CD4-positive, alpha-beta T cell treated with Interleukin-15 for 4 hours (primary cell): ENCODE data around the gene KCNC3.
A peak's percentile ranks its signal among the peaks of the same experiment; 100 is the strongest.

Experiments
- DNase-seq: peaks from one replicate; pipeline ENCODE4 v3.0.0-alpha.2; 2020; ENCODE audit warnings: low spot score

KCNC3 gene

DNA sequence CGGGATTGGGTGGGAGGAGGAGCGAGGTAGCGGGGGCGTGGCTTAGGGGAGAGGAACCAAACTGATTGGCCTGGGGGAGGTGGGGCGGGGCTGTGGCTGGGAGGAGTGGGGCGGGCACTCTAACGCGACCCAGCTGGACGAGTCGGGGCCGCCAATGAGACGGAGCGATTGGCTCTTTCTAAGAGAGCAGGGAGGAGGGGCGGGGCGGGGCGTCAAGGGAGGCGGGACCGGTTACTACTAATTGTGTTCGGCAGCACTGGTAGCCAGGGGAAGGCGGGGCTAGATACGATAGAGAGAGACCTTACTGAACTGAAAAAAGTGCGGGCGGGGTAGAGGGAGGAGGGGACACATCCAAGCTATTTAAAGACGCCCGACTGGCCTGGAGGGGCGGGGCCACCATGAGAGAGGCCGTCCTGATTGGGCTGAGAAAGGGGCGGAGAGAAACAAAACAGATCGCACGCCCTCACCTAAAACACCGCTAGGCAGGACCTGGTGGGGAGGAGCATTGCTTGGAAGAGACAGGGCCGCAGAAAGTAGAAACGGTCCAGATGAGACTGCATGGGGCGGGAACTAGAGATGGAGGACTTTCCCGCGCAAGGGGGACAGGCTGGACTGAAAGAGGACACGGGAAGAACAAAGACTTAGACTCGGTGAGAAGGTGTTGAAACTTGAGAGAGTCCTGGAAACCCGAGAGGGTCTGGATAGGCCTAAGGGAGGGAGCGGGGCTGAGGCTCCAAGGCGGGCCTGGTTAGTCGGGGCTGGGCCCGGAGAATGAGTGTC, at the start of gene KCNC3:
TSS of gene KCNC3 (minus strand) at position 232 of the 780 bp plus-strand sequence. CDS start 295 bp downstream, outside the sequence.
- peak; percentile 89 for DNase-seq

- DNase-seq, result no peak
Observed at GRCh38 chr19:50378863-50379236, 49.7 kb upstream of the KCNC3 start.

DNA sequence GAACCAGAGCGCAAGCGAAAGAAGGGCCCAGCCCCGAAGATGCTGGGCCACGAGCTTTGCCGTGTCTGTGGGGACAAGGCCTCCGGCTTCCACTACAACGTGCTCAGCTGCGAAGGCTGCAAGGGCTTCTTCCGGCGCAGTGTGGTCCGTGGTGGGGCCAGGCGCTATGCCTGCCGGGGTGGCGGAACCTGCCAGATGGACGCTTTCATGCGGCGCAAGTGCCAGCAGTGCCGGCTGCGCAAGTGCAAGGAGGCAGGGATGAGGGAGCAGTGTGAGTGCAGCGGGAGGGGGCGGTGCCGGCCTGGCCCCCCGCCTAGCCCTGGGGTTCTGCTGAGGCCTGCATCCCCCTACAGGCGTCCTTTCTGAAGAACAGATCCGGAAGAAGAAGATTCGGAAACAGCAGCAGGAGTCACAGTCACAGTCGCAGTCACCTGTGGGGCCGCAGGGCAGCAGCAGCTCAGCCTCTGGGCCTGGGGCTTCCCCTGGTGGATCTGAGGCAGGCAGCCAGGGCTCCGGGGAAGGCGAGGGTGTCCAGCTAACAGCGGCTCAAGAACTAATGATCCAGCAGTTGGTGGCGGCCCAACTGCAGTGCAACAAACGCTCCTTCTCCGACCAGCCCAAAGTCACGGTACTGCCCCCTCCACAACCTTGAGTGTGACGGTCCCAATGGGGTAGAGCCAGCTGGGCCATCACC, 49.1 kb upstream of the KCNC3 start:
- DNase-seq, result no peak

GRCh38 chr19:50377517-50377916, 48.3 kb upstream of the KCNC3 start:
- DNase-seq, result no peak

DNA sequence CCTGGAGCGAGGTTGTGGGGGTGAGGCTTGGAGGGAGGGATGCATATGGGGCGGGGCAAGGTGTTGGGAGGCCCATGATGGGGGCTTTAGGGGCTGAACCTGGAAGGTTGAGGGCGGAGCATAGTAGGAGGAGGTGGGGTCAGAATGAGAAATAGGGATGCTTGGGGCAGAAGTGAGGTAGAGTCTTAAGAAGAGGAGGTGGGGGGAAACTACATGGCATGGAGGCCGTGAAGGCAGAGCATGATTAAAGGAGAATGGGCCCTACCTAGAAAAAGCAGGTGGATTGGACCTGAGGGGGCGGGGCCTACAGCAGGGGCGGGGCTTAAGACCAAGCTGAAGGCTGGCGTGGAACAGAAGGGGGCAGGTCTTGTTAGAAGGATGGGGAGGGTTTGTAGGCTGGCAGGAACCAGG, 47.9 kb upstream of the KCNC3 start:
- peak; percentile 52 for DNase-seq

DNA sequence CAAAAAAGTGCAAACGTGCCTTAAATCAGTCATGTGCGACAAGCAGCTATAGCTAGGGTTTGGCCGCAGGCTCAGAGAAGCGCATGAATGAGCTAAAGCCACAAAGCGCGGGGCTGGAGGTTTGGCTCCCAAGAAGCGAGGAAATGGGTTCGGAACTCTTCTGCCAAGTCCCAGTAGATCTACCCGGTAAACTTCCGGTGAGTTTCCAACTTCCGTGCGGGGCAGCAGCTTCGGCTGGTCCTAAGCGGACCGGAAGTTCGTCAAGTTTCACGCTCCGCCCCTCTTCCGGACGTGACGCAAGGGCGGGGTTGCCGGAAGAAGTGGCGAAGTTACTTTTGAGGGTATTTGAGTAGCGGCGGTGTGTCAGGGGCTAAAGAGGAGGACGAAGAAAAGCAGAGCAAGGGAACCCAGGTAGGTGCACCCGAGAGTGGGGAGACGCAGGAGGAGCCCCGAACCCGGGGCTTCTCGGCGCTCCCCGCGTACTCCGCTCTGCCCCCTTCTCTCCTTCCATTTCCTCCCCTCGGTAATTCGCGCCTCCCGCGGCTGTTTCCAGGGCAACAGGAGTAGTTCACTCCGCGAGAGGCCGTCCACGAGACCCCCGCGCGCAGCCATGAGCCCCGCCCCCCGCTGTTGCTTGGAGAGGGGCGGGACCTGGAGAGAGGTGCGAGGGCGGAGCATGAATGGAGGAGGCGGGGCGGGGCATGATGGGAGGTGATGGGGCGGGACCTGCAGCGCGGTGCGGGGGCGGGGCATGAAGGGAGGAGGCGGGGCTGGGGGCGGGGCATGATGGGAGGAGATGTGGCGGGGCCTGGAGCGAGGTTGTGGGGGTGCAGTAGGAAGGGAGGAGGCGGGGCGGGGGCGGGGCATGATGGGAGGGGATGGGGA, 47.2 kb upstream of the KCNC3 start, which contains the start of gene NR1H2:
TSS of gene NR1H2 (plus strand) at position 292 of the 885 bp plus-strand sequence. CDS start 1,149 bp downstream, outside the sequence.
- DNase-seq, result peak; percentile 96

- no peak for DNase-seq
Observed at GRCh38 chr19:50371914-50372475, 42.8 kb upstream of the KCNC3 start.

DNA sequence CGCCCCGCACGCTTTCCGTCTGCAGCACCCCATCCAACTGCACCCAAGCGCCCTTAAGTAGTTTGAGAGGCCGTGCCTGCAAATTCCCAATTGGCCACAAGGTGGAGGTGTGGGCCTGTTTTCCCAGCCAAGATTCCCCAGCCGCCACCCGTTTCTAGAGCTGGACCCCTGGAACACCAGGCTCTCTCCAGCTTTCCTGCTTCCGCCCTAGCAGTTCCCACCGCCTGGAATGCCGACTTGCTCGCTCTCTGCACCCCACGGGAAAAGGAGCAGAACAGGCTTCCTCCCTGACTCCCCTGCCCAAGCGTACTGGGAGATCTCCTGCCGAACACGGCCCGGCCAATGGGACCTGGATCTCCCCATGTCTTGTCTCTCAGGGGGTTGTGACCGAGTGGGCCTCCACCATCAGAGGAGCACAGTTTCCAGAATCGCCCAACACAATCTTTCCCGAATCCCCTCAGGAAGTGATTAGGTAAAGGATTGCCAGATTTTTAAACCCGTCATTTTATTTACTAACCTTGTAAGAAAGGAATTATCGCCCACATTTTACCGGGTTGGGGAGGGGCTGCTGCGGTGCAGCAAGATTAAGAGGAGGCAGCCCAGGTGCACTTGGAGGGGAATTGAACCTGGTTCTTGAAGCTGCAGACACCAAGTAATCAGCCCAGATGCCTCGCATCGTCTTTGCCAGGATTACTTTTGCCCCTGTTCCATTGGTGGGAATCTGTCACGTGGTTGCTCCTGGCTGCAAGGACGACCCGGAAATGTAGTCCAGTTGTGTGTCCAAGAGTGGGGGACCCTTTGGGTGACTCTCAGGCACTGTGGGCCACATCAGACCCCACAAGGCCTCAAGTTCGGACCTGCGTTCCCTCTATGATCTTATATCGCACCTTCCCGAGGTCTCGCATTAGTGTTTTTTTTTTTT, 39.7 kb upstream of the KCNC3 start:
- DNase-seq, result peak; percentile 80

- no peak for DNase-seq
Observed at GRCh38 chr19:50365434-50366306, 36.5 kb upstream of the KCNC3 start, which contains the start of gene NAPSA. Gene NAPSA, minus strand, starts transcription at chr19:50365639. Its CDS starts 18 bp downstream, at chr19:50365621.

DNA sequence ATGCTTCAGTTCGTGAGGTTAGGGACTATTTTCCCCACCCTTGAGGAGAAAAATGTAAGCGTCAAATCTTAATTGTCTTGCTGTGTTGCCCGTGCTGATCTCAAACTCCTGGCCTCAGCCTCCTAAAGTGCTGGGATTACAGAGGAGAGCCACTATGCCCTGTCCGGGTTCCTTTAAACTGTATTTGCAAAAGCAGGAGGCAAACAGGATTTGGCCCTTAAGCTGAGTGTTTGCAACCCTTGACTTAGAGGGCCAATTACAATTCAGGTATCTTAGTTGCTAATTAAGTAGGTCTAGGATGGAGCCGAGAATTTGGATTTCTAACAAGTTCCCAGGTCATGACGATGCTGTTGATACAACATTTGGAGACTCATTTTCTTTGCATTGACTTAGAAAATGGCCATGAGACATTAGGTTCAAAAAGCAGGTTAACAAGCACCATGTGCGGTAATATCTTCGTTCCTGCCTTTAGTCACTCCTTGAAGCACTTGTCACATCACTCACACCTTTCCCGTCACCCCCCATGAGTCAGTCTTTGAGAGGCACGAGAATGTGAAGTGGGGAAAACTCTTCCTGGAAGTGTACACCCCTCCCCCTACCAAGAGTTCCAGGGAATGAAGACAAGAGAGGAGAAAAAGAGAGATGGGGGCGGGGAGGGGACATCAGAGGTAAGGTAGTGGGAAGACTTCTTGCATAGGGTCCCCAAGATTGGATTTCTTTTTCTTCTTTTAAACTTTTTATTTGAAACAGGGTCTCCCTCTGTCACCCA, 33.7 kb upstream of the KCNC3 start:
- peak; percentile 60 for DNase-seq

DNA sequence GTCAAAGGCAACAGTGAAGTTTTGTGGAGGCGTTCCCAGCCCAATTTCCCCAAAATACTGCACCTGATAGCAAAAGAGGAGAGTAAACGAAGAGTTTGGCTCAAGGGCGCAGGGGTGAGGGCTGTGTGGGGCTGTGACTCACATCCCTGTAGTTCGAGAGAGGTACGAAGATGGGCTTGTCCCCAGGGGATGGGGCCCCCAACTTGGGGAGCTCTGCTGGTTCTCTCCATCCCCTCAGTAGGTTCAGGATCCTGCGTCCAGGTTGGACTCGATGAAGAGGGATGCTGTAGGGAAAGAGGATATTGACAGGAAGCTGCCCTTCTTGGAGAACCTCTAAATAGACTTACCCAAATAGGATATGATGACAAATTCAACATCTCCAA, 32.8 kb upstream of the KCNC3 start:
- no peak for DNase-seq

DNA sequence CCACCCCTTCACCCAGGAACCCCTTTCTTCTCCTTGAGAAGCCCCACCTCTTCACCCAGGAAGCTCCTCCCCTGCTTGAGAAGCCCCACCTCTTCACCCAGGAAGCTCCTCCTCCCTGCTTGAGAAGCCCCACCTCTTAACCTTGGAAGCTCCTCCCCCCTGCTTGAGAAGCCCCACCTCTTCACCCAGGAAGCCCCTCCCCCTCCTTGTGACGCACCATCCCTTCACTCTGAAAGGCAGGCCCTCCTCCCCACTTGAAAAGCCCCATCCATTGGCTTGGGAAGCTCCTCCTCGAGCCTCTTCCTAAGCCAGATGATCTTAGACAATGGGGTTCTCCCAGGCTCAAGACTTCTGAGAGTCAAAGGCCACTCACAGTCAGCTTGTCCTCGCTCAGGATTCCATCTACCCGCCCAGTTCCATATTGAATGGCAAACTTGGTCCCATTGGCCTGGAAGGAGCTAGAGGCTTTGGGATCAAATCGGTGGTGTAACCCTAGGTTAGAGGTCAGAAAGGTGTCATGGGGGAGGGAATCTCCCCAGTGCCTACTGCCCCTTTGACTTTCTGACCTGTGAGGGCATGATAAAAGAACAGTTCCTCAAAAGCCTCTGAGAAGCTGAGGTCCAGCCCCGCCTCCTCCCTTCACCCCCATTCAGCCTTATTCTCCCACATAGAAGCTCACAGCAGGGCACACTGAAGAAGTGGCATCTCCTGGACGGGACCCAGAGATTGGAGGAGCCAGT, 32.3 kb upstream of the KCNC3 start:
- no peak for DNase-seq

DNA sequence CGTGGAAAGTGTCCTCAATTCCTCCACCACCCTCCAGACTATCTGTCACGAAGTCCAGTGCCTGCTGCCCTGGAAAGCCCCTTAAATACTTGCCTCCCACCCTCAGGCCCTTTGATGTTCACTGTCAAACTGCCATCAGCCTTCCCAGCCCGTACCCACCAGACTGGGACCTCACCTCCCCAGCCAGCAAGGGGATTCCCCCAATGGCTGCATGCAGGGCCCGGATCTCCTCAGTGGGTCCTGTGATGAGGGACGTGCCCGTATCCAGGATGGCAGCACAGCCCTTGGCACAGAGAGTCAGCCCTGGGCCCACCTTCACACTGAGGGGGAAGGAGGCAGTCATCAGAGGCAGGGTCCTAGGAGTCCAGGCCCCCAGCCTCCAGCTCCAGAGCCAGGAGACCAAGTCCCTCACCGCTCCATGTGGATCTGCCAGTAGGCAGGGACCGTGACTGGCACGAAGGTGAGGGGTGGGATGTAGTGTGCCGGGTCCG, 30.2 kb upstream of the KCNC3 start:
- no peak for DNase-seq

DNA sequence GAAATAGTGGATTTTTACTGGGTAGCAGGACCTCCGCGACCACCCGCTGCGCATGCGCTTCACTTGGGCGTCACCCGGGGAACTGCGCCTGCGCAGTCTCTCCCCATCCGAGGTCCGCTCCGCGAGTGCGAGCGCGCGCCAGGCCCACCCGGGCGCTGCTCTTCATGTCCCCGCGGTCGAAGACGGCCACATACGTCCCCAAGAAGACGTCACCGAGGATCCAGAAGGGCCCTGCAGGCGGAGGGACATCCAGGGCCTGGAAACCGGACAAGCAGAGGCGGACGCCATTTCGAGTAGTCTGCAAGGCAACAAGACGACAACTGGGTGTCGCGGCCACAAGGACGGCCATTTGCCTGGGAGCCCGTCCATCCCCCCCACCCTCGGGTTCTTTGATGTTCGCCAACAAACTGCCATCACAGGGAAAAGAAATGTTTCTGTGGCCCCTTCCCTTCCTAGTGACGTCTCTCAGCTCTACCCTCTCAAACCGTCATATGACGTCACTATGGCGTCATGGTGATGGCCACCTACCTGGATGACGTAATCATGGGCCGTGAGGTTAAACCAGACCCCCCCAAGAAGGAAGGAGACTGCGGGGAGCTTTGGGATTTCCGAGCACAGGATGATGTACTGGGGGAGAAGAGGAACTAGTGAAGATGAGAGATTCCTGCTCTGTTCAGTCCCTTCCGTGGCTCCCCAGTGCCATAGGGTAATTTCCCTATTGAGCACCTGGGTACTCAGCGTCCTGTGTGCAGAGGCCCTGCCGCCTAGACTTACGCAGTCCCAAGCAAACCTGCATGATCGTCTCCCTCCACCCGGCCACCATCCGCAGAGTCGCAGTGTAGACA, 29.5 kb upstream of the KCNC3 start:
- DNase-seq, result peak; percentile 82

- DNase-seq, result peak; percentile 89
Observed at GRCh38 chr19:50357178-50358100, 28.3 kb upstream of the KCNC3 start.

DNA sequence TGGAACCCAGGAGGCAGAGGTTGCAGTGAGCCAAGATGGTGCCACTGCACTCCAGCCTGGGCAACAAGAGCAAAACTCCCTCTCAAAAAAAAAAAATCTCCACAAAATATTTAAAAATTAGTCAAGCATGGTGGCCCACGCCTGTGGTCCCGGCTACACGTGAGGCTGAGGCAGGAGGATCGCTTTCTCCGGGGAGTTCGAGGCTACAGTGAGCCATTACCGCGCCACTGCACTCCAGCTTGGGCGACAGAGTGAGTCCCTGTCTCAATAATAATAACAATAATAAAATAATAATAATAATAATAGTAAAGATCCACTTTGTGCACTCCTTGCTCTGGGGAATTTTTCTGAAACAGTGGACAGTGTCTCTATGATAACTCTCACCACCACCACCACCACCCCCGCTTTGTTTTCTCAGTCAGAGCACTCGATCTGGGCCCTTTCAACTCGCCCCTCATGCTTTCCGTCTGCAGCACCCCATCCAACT, 27.6 kb upstream of the KCNC3 start:
- no peak for DNase-seq
